ENCODE data around the gene NEK10.
A peak's percentile ranks its signal among the peaks of the same experiment; 100 is the strongest.

NEK10 gene

GRCh38 chr3:27208961-27209616, 160.1 kb downstream of the NEK10 start:
- no peak overlapping the region for H3K27ac ChIP-seq
- no peak for TF ChIP-seq CTCF (conservative IDR thresholded peaks at IDR 0.05)

GRCh38 chr3:27202959-27203358, 166.2 kb downstream of the NEK10 start:
- no peak for TF ChIP-seq CTCF (conservative IDR thresholded peaks at IDR 0.05)
- peak overlapping the region; percentile 73; the same call in 1 of the 2 replicates for H3K27ac ChIP-seq

- TF ChIP-seq CTCF (conservative IDR thresholded peaks at IDR 0.05): no peak
- peak overlapping the region; percentile 73 for H3K27ac ChIP-seq
Measured at GRCh38 chr3:27201492-27201891, 167.7 kb downstream of the NEK10 start.

GRCh38 chr3:27200721-27201489, 168.3 kb downstream of the NEK10 start:
- TF ChIP-seq CTCF (conservative IDR thresholded peaks at IDR 0.05): no peak
- H3K27ac ChIP-seq: peak overlapping the region; percentile 73

- TF ChIP-seq CTCF (conservative IDR thresholded peaks at IDR 0.05): no peak
- H3K27ac ChIP-seq: peak overlapping the region; percentile 68
Measured at GRCh38 chr3:27194861-27195483, 174.2 kb downstream of the NEK10 start.

GRCh38 chr3:27193056-27193455, 176.1 kb downstream of the NEK10 start:
- no peak overlapping the region for H3K27ac ChIP-seq
- TF ChIP-seq CTCF (conservative IDR thresholded peaks at IDR 0.05): no peak

GRCh38 chr3:27186013-27186412, 183.2 kb downstream of the NEK10 start:
- H3K27ac ChIP-seq: no peak overlapping the region
- TF ChIP-seq CTCF (conservative IDR thresholded peaks at IDR 0.05): no peak

Data from VCaP (cell line).